Ectodermal cell (in vitro differentiated cells): Measurements from ENCODE around the gene MAFF.

Source experiments
- H3K27ac ChIP-seq: 2 replicates; pipeline ENCODE4 v1.7.0; 2013; ENCODE audit warnings: mild to moderate bottlenecking, low read depth, low read length; ENCODE audit not compliant: insufficient read depth, poor library complexity, severe bottlenecking
- H3K27me3 ChIP-seq: 2 replicates; pipeline ENCODE4 v1.7.0; 2013; ENCODE audit warnings: mild to moderate bottlenecking, low read length; ENCODE audit not compliant: insufficient read depth, control insufficient read depth, poor library complexity, severe bottlenecking
- H3K36me3 ChIP-seq: one replicate; pipeline ENCODE4 v1.7.0; 2013; ENCODE audit warnings: low read length; ENCODE audit not compliant: control insufficient read depth, insufficient read depth
- H3K4me1 ChIP-seq: one replicate; pipeline ENCODE4 v1.7.0; 2013; ENCODE audit warnings: low read length; ENCODE audit not compliant: control insufficient read depth, insufficient read depth
- H3K4me3 ChIP-seq: 2 replicates; pipeline ENCODE4 v1.7.0; 2013; ENCODE audit warnings: low read depth, low read length, control low read depth; ENCODE audit not compliant: insufficient read depth
- H3K9me3 ChIP-seq: 2 replicates; pipeline ENCODE4 v1.7.0; 2013; ENCODE audit warnings: mild to moderate bottlenecking, low read length, moderate library complexity; ENCODE audit not compliant: control insufficient read depth
- WGBS, 2 experiments: methylation state at CpG; one replicate each; pipeline ENCODE4 v1.1.7; 2013; ENCODE audit warnings: missing lambda C conversion rate in 2 of 2; 5-methylcytosine and 5-hydroxymethylcytosine counted together

Gene MAFF

DNA sequence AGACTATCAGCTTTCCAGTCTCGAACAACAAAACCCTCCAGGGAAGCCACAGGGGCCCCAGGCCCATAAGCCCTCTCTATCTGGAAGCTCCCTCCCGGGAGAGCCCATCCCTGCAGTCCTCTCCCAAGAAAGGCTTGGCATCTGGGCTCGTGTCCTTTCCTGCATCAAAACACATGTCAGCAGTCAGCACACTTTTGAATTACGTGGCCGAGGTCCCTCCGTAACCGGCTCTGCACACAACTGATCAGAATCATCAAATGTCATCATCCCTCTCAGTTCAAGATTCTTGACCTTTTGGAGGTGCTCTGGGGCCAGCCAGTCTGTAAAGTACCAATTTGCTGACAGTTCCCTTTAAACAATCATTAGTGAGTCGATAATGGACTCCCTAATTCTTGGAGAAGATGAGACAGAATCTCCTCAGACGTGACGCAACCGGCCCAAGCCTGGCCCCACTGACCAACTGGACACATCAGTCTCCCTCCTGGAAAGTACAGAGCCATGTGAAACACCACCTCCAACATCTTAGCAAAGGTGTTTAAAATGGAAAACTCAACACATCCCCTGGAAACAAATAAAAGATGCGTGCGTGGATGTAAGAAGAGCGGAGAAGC lies 33.6 kb downstream of the MAFF start:
- H3K36me3 ChIP-seq: peaks cover 8% of the 10 kb centered on the region
- H3K27me3 ChIP-seq: no peaks in the 10 kb centered on the region
- H3K4me3 ChIP-seq: no peak overlapping the region
- no peaks in the 10 kb centered on the region for H3K9me3 ChIP-seq
- H3K4me1 ChIP-seq: peaks cover 2% of the 10 kb centered on the region
- no peak overlapping the region for H3K27ac ChIP-seq
- 93 to 94% methylated on average over 14 of the region's 14 CpGs for WGBS, 2 experiments

DNA sequence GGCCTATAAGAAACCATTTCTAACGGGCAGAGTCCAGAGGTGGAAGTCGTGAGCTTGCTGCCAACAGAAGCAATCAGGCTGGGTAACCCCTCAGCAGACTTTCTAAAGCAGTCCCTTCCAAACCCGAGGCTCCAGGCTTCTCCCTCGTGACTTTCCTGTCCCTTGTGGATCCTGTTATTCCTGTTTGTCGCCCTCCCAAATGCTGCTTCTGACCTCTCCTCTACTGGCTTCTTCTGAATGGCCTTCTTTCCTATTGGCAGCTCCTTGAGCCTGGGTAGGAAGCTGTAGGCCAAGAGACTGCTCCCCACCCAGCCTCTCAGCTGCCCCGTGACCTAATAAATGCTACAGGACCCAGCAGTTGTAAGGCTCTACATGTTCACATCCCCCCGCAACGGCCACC lies 35.0 kb downstream of the MAFF start:
- Histone ChIP-seq H3K27ac (no peak overlapping the region), H3K9me3 (no peaks in the 10 kb centered on the region)
- WGBS, 2 experiments: 94% methylated on average over 8 of the region's 8 CpGs

DNA sequence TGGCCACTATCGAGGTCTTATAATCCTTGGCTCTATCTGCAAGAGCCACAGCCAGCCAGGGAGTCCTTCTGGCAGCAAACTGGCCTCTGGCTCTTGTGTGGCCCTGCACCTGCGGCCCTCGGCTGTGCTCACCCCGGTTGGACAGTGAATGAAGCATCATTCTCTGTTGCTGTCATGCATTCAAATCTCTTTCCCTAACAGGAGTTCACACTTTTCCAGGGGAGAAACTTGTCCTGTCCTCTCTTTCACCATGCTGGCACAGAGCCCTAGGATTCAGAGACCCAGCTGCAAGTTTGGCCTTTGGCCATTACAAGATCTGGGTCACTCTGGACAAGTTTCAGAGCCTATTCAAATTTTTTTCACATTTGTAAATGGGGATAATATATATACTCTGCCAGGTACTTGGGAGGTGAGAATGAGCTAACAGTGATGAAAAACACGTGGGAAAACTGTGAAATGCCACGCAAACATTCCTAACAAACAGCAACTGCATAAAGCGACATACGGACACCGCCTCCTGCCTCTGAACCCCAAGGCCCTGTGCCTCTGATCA lies 36.8 kb downstream of the MAFF start:
- Histone ChIP-seq H3K4me1 (peaks cover 17% of the 10 kb centered on the region), H3K9me3 (no peaks in the 10 kb centered on the region), H3K4me3 (no peak overlapping the region), H3K27me3 (no peaks in the 10 kb centered on the region), H3K27ac (no peak overlapping the region), H3K36me3 (no peaks in the 10 kb centered on the region)
- WGBS, 2 experiments: 91 to 96% methylated on average over 9 of the region's 9 CpGs

More for the DNA sequence above, 35.0 kb downstream of the MAFF start:
- Histone ChIP-seq H3K36me3 (no peaks in the 10 kb centered on the region), H3K4me3 (no peak overlapping the region), H3K27me3 (no peaks in the 10 kb centered on the region), H3K4me1 (peaks cover 9% of the 10 kb centered on the region)

DNA sequence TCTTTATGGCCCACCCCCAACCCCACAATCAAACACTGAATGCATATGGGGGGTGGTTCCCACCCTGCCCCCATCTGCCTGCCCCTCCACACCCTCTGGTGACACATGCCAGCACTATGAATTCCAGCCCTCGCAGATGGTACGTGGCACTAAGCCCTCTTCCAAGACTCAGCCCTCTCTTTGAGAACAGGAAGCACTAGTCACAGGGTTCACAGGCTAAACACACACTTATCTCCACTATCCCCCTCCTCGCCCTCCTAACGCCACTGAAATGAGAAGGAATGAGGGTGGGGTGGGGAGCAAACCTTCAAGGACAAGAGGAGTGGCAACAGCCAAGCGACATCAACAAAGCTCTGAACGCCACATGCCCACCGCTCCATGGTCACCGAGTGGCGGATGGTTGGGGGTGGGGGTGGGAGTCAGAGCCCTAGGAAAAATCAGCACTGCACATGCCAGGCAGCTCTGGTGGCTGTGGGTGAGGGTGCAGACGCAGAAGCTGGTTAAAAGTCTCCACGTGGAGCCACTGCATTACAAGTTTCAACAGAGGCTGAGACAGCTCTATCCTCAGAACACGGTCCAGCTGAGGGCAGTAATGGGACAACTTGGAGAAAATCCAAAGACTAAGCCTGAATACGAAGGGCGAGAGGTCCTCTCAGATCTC lies 37.4 kb downstream of the MAFF start:
- 88% methylated on average over 14 of the region's 14 CpGs for WGBS, 2 experiments
- H3K4me1 ChIP-seq: peaks cover 21% of the 10 kb centered on the region
- no peak overlapping the region for H3K27ac ChIP-seq
- H3K4me3 ChIP-seq: no peak overlapping the region
- no peaks in the 10 kb centered on the region for H3K27me3 ChIP-seq
- H3K9me3 ChIP-seq: no peaks in the 10 kb centered on the region
- no peaks in the 10 kb centered on the region for H3K36me3 ChIP-seq

DNA sequence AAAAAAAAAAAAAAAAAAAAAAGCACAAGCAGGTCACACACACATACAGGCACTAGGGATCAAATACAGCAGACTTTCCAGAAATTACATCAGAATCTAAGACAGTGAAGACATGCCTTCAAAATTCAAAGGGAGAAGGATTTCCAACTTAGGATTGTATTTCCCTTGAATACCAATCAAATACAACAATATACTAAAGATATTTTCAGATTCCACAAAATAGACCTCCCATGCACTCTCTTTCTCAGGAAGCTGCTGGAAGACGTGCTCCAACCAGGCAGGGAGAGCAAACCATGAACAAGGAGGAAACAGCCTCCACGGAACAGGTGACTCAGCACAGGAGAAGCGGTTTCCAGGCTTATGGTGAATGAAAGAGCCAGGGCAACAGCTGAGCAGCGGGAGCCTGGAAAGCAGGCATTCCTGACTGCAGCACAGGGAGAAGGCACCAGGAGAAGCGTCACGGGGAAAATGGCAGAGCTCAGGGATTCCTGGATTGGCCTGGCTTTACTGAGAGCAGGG lies 39.0 kb downstream of the MAFF start:
- Histone ChIP-seq H3K9me3 (no peaks in the 10 kb centered on the region), H3K4me1 (peaks cover 21% of the 10 kb centered on the region), H3K36me3 (no peaks in the 10 kb centered on the region), H3K4me3 (no peak overlapping the region), H3K27ac (peak overlapping the region; percentile 9), H3K27me3 (no peaks in the 10 kb centered on the region)
- WGBS, 2 experiments: 6 to 12% methylated on average over 6 of the region's 6 CpGs

DNA sequence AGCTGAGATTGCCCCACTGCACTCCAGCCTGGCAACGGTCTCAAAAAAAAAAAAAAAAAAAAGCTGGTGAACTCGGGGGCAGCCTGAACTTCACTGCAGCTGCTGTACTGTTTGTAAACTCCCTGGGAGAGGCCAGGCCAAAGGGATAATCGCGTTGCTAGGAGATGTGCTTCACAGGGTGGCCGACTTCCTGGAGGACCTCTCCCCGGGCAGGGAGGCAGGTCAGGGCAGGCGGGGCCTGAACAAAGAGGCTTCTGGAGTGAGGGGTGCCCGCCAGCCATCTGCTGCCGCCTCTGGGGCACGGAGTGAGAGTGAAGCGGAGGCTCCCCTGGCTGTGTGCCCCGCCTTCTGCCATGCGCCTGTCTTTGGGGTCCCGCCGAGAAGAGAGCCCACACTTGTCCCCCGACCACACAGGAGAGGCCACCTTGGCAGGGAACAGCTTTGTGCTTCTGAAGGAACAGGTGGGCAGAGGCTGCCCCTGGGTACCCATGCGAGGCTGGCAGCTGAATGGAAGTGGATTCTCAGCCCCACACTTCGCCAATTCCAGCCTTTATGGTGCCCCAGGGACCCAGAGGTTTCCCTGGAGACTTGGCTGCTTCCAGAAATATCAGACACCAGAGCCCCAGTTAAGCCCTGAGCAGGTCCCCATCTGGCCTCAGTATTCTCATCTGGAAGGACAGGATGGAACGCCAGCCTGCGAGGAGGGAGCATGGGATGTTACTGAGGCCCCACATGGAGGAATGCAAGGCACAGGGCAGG lies 41.4 kb downstream of the MAFF start:
- Histone ChIP-seq H3K27me3 (no peaks in the 10 kb centered on the region), H3K4me3 (no peak overlapping the region), H3K27ac (peak overlapping the region; percentile 30), H3K4me1 (peaks cover 21% of the 10 kb centered on the region), H3K9me3 (no peaks in the 10 kb centered on the region), H3K36me3 (no peaks in the 10 kb centered on the region)
- 71% methylated on average over 20 of the region's 20 CpGs for WGBS, 2 experiments

DNA sequence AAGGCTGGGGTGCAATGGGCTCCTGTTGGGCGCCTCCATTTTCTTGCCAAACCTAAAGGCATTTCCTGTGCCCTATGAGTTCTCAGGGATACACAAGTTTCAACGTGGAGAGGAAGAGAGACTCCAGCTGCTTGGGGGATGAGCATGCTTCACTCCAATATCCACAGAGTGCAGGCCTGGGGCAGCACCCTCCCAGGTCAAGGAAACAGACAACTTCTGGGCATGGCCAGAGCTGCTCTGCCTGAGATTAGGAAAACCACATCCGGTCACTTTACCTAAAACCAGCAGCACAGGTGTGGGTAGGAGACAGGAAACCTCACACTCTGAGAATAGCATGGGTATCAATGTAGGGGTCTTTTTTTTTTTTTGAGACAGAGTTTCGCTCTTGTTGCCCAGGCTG lies 42.3 kb downstream of the MAFF start:
- Histone ChIP-seq H3K9me3 (no peaks in the 10 kb centered on the region), H3K4me1 (peaks cover 21% of the 10 kb centered on the region), H3K4me3 (no peak overlapping the region), H3K27ac (no peak overlapping the region), H3K27me3 (no peaks in the 10 kb centered on the region), H3K36me3 (no peaks in the 10 kb centered on the region)
- 86 to 92% methylated on average over 4 of the region's 4 CpGs for WGBS, 2 experiments

DNA sequence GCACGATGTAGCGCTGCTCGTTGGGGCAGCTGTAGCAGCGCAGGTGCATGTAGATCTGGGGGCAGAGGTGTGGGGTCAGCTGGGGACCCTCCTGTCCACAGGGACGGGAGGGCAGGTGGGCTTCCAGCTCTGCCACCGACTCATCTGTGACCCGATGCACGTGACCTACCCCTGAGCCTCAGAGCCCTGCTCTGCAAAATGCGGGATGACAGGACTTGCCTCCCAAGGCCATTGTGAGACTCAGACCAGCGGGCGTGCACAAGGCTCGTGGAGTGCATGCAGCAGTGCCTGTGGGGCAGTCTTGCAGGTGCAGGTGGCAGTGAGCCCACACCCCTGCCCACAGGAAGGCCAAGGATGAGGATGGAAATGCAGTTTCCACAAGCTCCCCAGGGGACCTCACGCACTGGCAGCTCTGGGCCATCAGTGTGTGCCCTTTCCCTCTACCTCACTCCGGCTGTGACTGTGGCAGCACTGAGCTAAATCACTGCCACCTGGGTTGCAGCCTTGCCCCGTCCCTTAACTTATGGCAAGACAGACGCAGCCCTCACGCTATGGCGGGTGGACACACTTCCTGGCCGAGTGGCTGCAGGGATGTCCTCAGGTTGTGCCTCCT lies 44.4 kb downstream of the MAFF start:
- Histone ChIP-seq H3K4me3 (no peak overlapping the region), H3K9me3 (no peaks in the 10 kb centered on the region), H3K27me3 (no peaks in the 10 kb centered on the region), H3K27ac (no peak overlapping the region), H3K4me1 (peaks cover 13% of the 10 kb centered on the region), H3K36me3 (no peaks in the 10 kb centered on the region)
- 93 to 95% methylated on average over 19 of the region's 19 CpGs for WGBS, 2 experiments

DNA sequence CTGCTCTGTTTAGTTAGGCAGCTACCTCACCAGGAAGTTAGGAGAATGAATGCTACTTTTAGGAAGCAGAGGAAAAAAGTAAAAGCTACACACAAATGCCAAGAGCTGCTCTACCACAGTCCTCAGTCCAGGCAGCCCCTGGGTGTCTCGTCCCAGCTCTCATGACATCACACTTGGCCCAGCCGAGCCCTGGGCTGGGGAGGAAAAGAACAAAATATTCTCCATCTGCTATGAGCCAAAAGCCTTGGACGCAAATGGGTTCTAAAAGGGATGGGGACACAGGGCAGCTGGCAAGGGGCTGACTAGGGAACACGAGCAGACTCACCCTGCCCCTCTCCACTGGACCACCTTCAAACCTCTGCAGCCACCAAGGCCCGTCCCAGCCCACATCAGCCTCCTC lies 44.9 kb downstream of the MAFF start:
- no peak overlapping the region for H3K27ac ChIP-seq
- H3K36me3 ChIP-seq: no peaks in the 10 kb centered on the region
- H3K4me1 ChIP-seq: peaks cover 12% of the 10 kb centered on the region
- no peaks in the 10 kb centered on the region for H3K27me3 ChIP-seq
- H3K9me3 ChIP-seq: no peaks in the 10 kb centered on the region
- H3K4me3 ChIP-seq: no peak overlapping the region
- WGBS, 2 experiments: 92% methylated on average over 5 of the region's 5 CpGs

DNA sequence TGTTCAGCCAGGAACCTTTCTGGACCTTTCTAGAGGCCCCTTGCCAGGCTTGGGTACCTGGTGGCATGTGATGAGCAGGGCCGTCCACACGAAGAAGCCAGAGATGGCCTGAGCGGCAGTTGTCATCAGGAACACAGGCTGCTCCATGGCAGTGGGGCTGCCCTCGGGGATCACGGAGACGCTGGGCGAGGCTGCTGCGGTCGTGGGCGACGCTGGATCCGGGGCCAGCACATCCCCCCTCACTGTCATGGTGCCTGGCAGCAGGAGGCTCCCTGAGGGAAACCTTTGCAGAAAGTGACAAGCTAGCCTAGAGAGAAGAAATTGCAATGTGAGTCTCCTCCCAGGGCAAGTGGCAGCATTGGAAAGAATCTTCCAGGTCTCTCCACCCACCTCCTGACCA lies 45.9 kb downstream of the MAFF start:
- WGBS, 2 experiments: 97 to 98% methylated on average over 12 of the region's 12 CpGs
- no peaks in the 10 kb centered on the region for H3K36me3 ChIP-seq

More for the DNA sequence above, 45.9 kb downstream of the MAFF start:
- Histone ChIP-seq H3K27me3 (no peaks in the 10 kb centered on the region), H3K4me1 (peaks cover 12% of the 10 kb centered on the region), H3K9me3 (no peaks in the 10 kb centered on the region), H3K4me3 (no peak overlapping the region), H3K27ac (no peak overlapping the region)
